HG03108 (cell line): ENCODE results near the gene ISYNA1.

Experiments
- ATAC-seq: cut with Tn5 transposase; IDR thresholded peaks from one replicate; pipeline ENCODE4 v1.9.1; 2021; ENCODE audit warnings: moderate library complexity; ENCODE audit not compliant: unreplicated experiment

Gene ISYNA1

GRCh38 chr19:18437491-18438330 is at the start of gene ISYNA1:
ISYNA1 (minus strand) TSS chr19:18438133; CDS start chr19:18437979, 154 bp downstream.
- peak; percentile 2 for ATAC-seq

- no peak for ATAC-seq
Observed at GRCh38 chr19:18486746-18487145, 48.8 kb upstream of the ISYNA1 start.

GRCh38 chr19:18484992-18485391 is 47.1 kb upstream of the ISYNA1 start:
- no peak for ATAC-seq

GRCh38 chr19:18483119-18483890 is 45.4 kb upstream of the ISYNA1 start:
- ATAC-seq, result no peak

DNA sequence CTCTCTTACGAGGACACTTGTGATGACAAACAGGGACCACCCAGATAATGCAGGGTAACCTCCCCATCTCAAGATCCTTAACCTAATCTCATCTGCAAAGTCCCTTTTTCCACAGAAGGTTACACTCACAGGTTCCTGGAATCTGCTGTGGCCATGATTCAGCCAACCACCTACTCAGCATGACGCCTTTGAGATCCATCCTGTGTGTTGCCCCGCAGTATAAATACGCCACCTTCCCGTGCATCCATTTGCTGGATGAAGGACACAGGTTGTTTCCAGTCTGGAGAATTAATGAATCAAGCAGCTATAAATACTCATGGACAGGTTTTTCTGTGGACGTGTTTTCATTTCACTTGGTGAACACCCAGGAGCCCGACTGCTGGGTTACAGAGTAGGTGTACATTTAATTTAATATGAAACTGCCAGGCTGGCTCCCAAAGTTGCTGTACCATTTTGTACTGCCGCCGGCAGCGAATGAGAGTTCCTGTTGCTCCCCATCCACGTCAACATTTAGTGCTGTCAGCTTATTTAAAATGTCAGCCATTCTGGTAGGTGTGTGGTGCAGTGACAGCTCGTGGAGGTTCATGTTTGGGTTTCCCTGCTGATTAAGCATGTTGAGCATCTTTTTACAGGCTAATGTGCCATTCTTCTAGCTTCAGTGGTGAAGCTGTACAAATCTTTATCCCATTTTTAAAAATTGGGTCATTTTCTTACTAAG is 43.7 kb upstream of the ISYNA1 start:
- ATAC-seq, result no peak

DNA sequence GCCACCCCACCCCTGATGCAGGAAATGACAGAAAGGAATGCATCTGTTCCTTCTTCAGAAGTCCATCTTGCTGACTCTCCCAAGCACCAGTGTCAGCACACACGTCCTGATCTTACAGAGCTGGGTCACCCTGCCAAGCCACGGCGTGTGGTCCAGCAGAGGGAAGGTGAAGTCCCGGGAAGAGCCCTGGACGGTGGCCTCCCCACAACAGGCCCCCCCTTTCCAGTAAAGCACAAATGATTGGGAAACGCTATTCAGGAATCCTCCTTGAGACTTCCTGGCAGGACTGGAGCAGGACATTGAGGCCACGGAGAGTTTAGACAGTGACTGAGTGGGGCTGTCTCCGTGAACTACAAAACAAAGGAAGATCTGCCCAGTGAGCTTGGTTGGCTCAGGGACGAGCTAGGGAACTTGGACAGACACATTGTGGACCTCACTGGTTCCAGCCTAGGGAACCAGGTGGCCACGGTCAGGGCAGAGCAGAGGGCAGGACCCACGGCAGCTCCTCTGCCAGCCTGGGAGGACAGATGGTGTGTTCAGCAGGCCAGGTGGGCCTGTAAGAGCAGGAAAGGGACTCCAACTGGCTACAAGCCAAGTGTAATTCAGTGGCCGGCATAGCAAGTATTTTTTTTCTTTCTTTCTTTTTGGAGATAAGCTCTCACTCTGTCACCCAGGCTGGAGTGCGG is 42.2 kb upstream of the ISYNA1 start:
- ATAC-seq, result no peak

GRCh38 chr19:18478545-18479311 is 40.8 kb upstream of the ISYNA1 start:
- peak; percentile 84 for ATAC-seq

GRCh38 chr19:18477974-18478373 is 40.0 kb upstream of the ISYNA1 start:
- no peak for ATAC-seq

DNA sequence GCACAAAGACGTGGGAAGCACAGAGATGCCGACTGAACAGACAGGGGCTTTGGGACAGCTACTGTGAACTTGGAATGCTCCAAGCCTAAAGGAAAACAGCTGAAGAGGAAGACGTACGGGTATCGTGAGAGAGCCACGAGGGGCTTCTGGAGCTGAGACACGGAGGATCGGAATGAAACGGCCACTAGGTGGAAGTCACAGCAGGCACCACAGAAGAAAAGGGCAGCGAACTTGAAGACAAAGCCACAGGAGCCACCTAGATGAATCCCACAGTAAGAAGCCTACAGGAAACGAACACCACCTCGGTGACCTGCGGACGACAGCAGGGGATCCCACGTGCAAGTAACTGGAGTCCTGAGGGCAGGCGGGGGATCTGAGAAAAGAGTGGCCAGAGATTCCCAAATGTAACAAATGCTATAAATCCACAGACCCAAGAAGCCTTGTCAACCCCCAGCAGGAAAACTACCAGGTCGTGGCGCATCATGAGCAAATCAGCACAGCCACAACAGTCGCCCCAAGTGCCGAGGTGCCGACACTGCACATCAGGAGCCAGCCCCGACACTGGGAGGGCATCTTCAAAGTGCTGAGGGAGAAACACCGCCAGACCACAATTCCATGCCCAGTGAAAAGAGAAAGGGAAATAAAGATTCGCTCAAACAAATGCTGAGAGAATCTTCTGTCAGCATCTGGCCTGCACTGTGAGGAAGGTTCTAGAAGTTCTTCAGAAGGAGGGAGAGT is 39.3 kb upstream of the ISYNA1 start:
- no peak for ATAC-seq

DNA sequence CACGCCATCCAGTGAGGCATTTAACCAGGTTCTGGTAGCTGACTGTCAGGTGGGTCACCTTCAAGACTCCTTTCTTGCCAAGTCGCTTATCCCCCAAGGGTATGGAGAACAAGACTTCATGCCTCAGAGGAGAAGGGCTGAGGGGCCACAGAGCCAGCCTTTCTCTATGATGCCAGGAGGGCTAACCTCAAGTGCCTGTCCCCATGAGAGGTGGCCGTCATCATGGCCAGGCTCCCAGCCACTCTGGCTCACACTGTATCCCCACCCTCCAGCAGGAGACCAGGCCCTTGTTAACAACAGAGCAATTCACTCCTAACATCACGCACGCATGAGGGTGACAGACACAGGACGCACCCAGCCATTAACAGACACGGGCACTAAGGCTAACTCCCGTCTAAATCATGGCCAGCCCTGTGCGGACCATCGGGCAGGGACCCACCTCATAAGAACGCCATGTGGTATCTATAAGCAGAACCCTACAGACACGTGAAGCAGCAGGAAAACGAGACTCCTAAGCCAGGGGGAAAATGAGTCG is 38.6 kb upstream of the ISYNA1 start:
- no peak for ATAC-seq

- no peak for ATAC-seq
Observed at GRCh38 chr19:18475762-18476331, 37.9 kb upstream of the ISYNA1 start.

- no peak for ATAC-seq
Observed at GRCh38 chr19:18475004-18475453, 37.1 kb upstream of the ISYNA1 start.

- no peak for ATAC-seq
Observed at GRCh38 chr19:18474366-18474887, 36.5 kb upstream of the ISYNA1 start.

- ATAC-seq, result no peak
Observed at GRCh38 chr19:18473706-18474087, 35.8 kb upstream of the ISYNA1 start.

DNA sequence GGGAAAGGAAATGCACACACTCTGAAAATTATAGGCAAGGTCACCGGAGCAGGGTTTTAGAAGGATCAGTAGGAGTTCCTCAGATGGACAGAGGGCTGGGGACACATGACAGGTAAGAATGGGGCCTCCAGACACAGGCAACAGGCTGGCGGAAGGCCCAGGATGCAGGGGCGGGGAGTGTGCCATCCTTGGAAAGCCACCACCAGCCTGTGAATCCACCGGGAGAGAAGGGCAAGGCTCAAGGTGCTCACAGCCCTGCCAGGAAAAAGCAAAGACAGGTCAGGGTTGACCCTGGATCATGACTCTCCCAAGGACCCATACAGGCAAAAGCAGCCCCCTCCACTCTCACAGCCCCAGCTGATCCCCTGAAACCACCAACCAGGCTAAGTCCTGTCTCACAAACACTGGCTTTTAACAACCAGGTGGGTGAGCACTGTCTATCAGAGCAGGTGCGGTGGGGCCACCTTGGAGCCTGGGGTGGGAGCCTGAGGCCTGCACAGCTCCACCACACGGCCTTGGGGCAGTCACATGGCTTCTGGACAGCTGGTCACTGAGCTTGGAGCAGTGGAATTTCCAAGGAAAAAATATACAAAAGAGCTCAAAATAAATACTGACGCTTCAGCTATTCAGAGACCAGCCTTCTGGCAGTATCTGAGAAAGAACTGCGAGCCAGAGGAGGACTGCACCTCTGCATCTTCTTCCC is 35.2 kb upstream of the ISYNA1 start:
- no peak for ATAC-seq

DNA sequence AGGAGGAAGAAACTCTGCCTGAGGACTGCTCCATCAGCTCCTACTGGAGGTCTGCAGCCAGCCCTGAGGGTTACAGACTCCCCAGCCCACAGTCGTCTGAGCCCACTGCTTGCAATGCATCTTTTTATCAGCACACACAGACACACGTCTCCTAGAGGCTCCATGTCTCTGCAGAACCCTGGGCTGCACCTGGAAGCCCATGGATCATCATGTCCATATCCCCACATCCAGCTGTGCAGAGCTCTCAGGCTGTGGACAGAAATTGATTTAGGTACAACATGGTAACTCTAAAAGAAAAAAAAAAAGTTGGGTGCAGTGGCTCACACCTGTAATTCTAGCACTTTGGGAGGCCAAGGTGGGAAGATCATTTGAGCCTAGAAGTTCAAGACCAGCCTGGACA is 32.9 kb upstream of the ISYNA1 start:
- ATAC-seq, result no peak

- no peak for ATAC-seq
Observed at GRCh38 chr19:18469069-18469846, 31.3 kb upstream of the ISYNA1 start.
